MM.1S (cell line): Measurements from ENCODE around the gene PTPRE.

Source experiments
- EZH2 ChIP-seq: fragments of 300-600 bp; sonication (generic); optimal IDR thresholded peaks from 2 replicates; pipeline ENCODE3; 2017; ENCODE audit warnings: low read depth, mild to moderate bottlenecking, antibody characterized with exemption, low read length, mixed read lengths
- EZH2phosphoT487 ChIP-seq: fragments of 300-600 bp; sonication (generic); IDR thresholded peaks from 2 replicates; pipeline ENCODE4 v1.6.1; 2018; ENCODE audit warnings: antibody characterized with exemption, low read length
- TF ChIP-seq, protein P1 (sequence below): fragments of 300-600 bp; sonication (generic); IDR thresholded peaks from 2 replicates; pipeline ENCODE4 v1.5.1; 2016; ENCODE audit warnings: antibody characterized with exemption, low read length, mixed read lengths

- TF ChIP-seq, protein P1, sequence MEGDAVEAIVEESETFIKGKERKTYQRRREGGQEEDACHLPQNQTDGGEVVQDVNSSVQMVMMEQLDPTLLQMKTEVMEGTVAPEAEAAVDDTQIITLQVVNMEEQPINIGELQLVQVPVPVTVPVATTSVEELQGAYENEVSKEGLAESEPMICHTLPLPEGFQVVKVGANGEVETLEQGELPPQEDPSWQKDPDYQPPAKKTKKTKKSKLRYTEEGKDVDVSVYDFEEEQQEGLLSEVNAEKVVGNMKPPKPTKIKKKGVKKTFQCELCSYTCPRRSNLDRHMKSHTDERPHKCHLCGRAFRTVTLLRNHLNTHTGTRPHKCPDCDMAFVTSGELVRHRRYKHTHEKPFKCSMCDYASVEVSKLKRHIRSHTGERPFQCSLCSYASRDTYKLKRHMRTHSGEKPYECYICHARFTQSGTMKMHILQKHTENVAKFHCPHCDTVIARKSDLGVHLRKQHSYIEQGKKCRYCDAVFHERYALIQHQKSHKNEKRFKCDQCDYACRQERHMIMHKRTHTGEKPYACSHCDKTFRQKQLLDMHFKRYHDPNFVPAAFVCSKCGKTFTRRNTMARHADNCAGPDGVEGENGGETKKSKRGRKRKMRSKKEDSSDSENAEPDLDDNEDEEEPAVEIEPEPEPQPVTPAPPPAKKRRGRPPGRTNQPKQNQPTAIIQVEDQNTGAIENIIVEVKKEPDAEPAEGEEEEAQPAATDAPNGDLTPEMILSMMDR, result no peak
- TF ChIP-seq EZH2 (no peak), EZH2phosphoT487 (no peak)
Measured at GRCh38 chr10:127997937-127998336, 91.0 kb downstream of the PTPRE start.
